Spleen (tissue), 7 donors: ENCODE data around the gene ME3.

ENCODE experiments used
- POLR2AphosphoS5 ChIP-seq, 3 donors: sonication (generic); formaldehyde crosslinking; IDR thresholded peaks; one replicate each; pipeline ENCODE4 v1.5.1; 2017; ENCODE audit warnings: antibody characterized with exemption in 3 of 3
- TF ChIP-seq, protein P1 (sequence below), 11 experiments: fragments of 200-600 bp in 7 of 11; fragments of 450-650 bp in 4 of 11; sonication (generic) in 4 of 11; IDR thresholded peaks in 8 of 11; conservative IDR thresholded peaks in 3 of 11; 1 replicate in 7 of 11; 2 replicates in 4 of 11; pipeline versions ENCODE4 v1.4.0 to v1.8.0; 2016 to 2021; ENCODE audit warnings: antibody characterized with exemption in 11 of 11, inconsistent platforms in 4 of 11, mild to moderate bottlenecking in 1 of 11
- donor health status: DM: no; HTN: no; CAD: no; lungs with moderate emphysema.
- donor health status: DM: no; HTN: no; CAD: no.
- donor health status: DM: no; HTN: no; CAD: no.

DNA sequence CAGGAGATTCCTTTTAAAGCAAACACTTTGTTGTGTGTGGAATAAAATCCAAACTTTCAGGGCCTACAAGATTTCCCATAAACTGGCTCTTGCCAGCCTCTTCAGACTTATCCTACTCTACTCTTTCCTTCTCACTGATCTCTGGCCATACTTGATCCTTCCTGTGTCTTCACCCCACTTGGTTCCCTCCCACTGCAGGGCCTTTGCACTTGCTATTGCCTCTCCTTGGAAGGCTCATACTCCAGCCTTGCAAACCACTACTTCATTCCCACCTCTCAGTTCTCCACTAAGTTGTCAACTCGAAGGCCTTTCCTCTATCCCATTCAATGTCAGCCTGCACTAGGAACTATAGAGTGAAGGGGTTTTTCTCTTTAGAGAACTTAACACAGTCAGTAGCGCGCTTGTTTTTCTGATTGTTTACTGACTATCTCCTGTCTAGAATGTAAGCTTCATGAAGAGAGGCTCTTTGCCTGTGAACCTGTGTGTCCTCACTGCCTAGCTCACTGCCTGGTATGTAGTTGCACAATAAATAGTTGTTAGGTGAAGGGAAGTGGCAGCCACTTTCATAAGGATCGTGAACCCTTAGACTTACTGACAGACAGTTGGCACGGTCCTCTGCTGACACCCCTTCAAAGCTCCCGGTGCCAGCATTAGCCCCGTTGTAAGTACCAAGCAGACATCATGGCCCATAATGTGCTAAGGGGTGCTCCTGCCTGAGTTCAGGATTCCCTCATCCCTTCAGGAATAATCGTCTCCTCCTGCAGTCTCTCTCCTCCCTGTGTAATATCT is 833 bp upstream of the ME3 start:
- TF ChIP-seq, protein P1, sequence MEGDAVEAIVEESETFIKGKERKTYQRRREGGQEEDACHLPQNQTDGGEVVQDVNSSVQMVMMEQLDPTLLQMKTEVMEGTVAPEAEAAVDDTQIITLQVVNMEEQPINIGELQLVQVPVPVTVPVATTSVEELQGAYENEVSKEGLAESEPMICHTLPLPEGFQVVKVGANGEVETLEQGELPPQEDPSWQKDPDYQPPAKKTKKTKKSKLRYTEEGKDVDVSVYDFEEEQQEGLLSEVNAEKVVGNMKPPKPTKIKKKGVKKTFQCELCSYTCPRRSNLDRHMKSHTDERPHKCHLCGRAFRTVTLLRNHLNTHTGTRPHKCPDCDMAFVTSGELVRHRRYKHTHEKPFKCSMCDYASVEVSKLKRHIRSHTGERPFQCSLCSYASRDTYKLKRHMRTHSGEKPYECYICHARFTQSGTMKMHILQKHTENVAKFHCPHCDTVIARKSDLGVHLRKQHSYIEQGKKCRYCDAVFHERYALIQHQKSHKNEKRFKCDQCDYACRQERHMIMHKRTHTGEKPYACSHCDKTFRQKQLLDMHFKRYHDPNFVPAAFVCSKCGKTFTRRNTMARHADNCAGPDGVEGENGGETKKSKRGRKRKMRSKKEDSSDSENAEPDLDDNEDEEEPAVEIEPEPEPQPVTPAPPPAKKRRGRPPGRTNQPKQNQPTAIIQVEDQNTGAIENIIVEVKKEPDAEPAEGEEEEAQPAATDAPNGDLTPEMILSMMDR (IDR thresholded peaks at IDR 0.05 in 8 of 11, conservative IDR thresholded peaks at IDR 0.05 in 3 of 11) = no peak
- no peak for TF ChIP-seq POLR2AphosphoS5 (IDR thresholded peaks at IDR 0.05)
